HepG2 (cell line): ENCODE data around the gene GGA3. TPM values are rescaled to one million over a fixed set of nuclear protein-coding genes. Genes with fewer than 3 reads are reported as not detected.

Experiments
- ARNT ChIP-seq: fragments of 450-650 bp; IDR thresholded peaks from 2 replicates; pipeline ENCODE4 v1.6.1; 2017
- BHLHE40 ChIP-seq: IDR thresholded peaks from 2 replicates; pipeline ENCODE4 v1.6.1; 2011; ENCODE audit warnings: low read length, improper control_type of control experiment
- CBFB ChIP-seq: sonication (generic); formaldehyde crosslinking; IDR thresholded peaks from 2 replicates; pipeline ENCODE4 v1.4.0; 2020; ENCODE audit warnings: missing genetic modification reagents
- ELF4 ChIP-seq: sonication (generic); formaldehyde crosslinking; IDR thresholded peaks from 2 replicates; pipeline ENCODE4 v1.5.0; 2020; ENCODE audit warnings: missing genetic modification reagents, mild to moderate bottlenecking, moderate library complexity, borderline replicate concordance
- FOXC1 ChIP-seq: sonication (generic); formaldehyde crosslinking; IDR thresholded peaks from 2 replicates; pipeline ENCODE4 v1.8.0; 2022; ENCODE audit warnings: mild to moderate bottlenecking, missing genetic modification reagents, borderline replicate concordance
- KLF16 ChIP-seq, 2 experiments: sonication (generic) in 1 of 2; formaldehyde crosslinking in 1 of 2; IDR thresholded peaks; 2 replicates each; pipeline versions ENCODE4 v1.6.1 to v1.8.0; 2016 to 2023; ENCODE audit warnings: missing genetic modification reagents in 2 of 2, missing compliant biosample characterization in 1 of 2
- NR2F6 ChIP-seq, 2 experiments: IDR thresholded peaks; 2 replicates each; pipeline ENCODE4 v1.6.1; 2016; ENCODE audit warnings: antibody characterized with exemption in 1 of 2, mild to moderate bottlenecking in 1 of 2
- RARA ChIP-seq: IDR thresholded peaks from 2 replicates; pipeline ENCODE4 v1.6.1; 2016; ENCODE audit warnings: missing genetic modification reagents, missing compliant biosample characterization
- RARG ChIP-seq: sonication (generic); formaldehyde crosslinking; IDR thresholded peaks from 2 replicates; pipeline ENCODE4 v1.4.0; 2020; ENCODE audit warnings: low read depth, mild to moderate bottlenecking, missing genetic modification reagents
- REL ChIP-seq: sonication (generic); formaldehyde crosslinking; conservative IDR thresholded peaks from 2 replicates; pipeline ENCODE4 v1.8.0; 2022; ENCODE audit warnings: mild to moderate bottlenecking, missing genetic modification reagents, moderate library complexity
- SIX1 ChIP-seq: sonication (generic); formaldehyde crosslinking; IDR thresholded peaks from 2 replicates; pipeline ENCODE4 v1.4.0; 2020; ENCODE audit warnings: missing genetic modification reagents, borderline replicate concordance
- TARDBP ChIP-seq: sonication (generic); formaldehyde crosslinking; IDR thresholded peaks from 2 replicates; pipeline ENCODE4 v1.8.0; 2022; ENCODE audit warnings: mild to moderate bottlenecking, missing genetic modification reagents
- THAP7 ChIP-seq: sonication (generic); formaldehyde crosslinking; IDR thresholded peaks from 2 replicates; pipeline ENCODE4 v1.8.1; 2023; ENCODE audit warnings: mild to moderate bottlenecking, missing genetic modification reagents
- ZBTB7A ChIP-seq: sonication (generic); formaldehyde crosslinking; IDR thresholded peaks from 2 replicates; pipeline ENCODE4 v1.8.0; 2022; ENCODE audit warnings: mild to moderate bottlenecking, missing genetic modification reagents
- ZFP37 ChIP-seq: sonication (generic); formaldehyde crosslinking; IDR thresholded peaks from 2 replicates; pipeline ENCODE4 v1.4.0; 2020; ENCODE audit warnings: missing genetic modification reagents, borderline replicate concordance
- ZNF143 ChIP-seq: sonication (generic); formaldehyde crosslinking; IDR thresholded peaks from 2 replicates; pipeline ENCODE4 v1.4.0; 2020; ENCODE audit warnings: missing genetic modification reagents
- ZNF207 ChIP-seq: fragments of 450-650 bp; IDR thresholded peaks from 2 replicates; pipeline ENCODE4 v1.6.1; 2016; ENCODE audit warnings: antibody characterized with exemption, borderline replicate concordance
- ZNF687 ChIP-seq: sonication (generic); formaldehyde crosslinking; IDR thresholded peaks from 2 replicates; pipeline ENCODE4 v1.5.1; 2020; ENCODE audit warnings: mild to moderate bottlenecking, missing genetic modification reagents, moderate library complexity
- ZNF746 ChIP-seq: sonication (generic); formaldehyde crosslinking; IDR thresholded peaks from 2 replicates; pipeline ENCODE4 v1.8.0; 2022; ENCODE audit warnings: mild to moderate bottlenecking, missing genetic modification reagents
- ZNF777 ChIP-seq: sonication (generic); formaldehyde crosslinking; IDR thresholded peaks from 2 replicates; pipeline ENCODE4 v1.4.0; 2020; ENCODE audit warnings: missing genetic modification reagents
- ZNF816 ChIP-seq: sonication (generic); formaldehyde crosslinking; IDR thresholded peaks from 2 replicates; pipeline ENCODE4 v1.8.0; 2022; ENCODE audit warnings: missing genetic modification reagents, mild to moderate bottlenecking, borderline replicate concordance
- polyA plus RNA-seq, 8 experiments: library from polyadenylated mRNA; depleted of rRNA in 3 of 8; stranded (reverse) in 7 of 8; unstranded in 1 of 8; fragments of >200 nt; fragmentation: Illumina TruSeq in 4 of 8; extraction: Trizol in 4 of 8; gene quantifications; 2 replicates each; pipeline versions ENCODE4 v1.2.1 to v1.2.3, GENCODE V29; 2011 to 2016; ENCODE audit warnings: low read depth in 4 of 8, missing spikeins in 1 of 8, mixed read lengths in 1 of 8; ENCODE audit not compliant: insufficient read depth in 1 of 8
- total RNA-seq, 5 experiments: library from RNA; depleted of rRNA; stranded (reverse); fragments of >200 nt; fragmentation: Illumina TruSeq; extraction: Trizol; gene quantifications; 2 replicates each; pipeline ENCODE4 v1.2.3, GENCODE V29; 2016; ENCODE audit warnings: low read depth in 1 of 5
- TF ChIP-seq, protein P1 (sequence below): sonication (generic); formaldehyde crosslinking; IDR thresholded peaks from 2 replicates; pipeline ENCODE4 v1.9.0; 2022; ENCODE audit warnings: low read depth, missing genetic modification reagents
- TF ChIP-seq, protein P2 (sequence below): sonication (generic); formaldehyde crosslinking; IDR thresholded peaks from 2 replicates; pipeline ENCODE4 v1.5.0; 2020; ENCODE audit warnings: missing genetic modification reagents

The GGA3 gene
- total and polyA plus RNA-seq, 2 of the 13 experiments (the other 11 are each of a cell fraction or from before 2014, with no cell fraction given) = 28.4 to 43.7 TPM

DNA sequence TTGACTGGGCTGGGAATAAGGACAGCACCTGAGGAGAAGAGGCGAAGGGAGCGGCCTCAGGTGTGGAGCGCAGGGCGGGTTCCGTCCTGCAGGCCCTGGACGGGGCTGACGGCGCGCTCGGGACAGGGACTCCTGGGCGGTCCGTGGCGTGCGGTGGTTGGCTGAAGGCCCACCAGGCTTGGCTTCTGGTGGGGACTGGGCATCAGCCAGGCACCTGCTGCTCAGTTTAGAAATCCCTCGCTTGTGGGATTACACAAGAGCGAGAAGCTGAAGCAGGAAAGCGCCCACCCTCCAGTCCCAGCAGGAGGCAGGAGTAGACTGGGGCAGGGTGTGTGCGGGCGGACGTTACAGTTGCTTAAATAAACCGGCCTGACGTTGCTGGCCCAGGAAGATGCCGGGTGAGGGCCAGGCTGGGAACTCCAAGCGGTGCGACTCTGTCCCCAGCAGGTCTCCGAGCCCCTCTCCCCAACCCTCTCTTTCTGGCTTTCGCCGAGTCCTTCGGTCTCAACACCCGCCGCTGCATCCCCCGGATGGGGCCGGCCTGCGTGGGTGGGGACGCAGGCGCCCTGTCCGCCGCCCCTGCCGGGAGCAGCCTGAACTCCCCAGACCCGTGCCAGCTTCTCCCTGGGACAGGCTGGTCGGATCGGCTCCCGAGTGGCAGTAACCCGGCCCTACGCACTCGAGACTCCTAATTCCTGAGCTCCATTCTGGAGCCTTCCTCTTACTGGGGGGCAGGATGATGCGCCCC is 9.0 kb upstream of the GGA3 start (continued):
- TF ChIP-seq, protein P1, sequence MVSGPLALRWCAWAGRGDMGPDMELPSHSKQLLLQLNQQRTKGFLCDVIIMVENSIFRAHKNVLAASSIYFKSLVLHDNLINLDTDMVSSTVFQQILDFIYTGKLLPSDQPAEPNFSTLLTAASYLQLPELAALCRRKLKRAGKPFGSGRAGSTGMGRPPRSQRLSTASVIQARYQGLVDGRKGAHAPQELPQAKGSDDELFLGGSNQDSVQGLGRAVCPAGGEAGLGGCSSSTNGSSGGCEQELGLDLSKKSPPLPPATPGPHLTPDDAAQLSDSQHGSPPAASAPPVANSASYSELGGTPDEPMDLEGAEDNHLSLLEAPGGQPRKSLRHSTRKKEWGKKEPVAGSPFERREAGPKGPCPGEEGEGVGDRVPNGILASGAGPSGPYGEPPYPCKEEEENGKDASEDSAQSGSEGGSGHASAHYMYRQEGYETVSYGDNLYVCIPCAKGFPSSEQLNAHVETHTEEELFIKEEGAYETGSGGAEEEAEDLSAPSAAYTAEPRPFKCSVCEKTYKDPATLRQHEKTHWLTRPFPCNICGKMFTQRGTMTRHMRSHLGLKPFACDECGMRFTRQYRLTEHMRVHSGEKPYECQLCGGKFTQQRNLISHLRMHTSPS (CRISPR knock-in tag) = no peak; the same call in 1 of the 2 replicates
- TF ChIP-seq BHLHE40 (peak; percentile 4; the same call in 1 of the 2 replicates), THAP7 (CRISPR knock-in tag) (peak; percentile 82; the same call in 1 of the 2 replicates), RARG (CRISPR knock-in tag) (0 out of 2 replicates have a peak, but pooled peaks have one; percentile 54), ZNF816 (CRISPR knock-in tag) (0 out of 2 replicates have a peak, but pooled peaks have one; percentile 36), KLF16 (CRISPR knock-in tag; IDR thresholded peaks at IDR 0.05) (peak in 1 of 2 experiments; percentile 49; a peak in 1 of 4 replicates), ARNT (no peak), ZFP37 (CRISPR knock-in tag) (no peak), ELF4 (CRISPR knock-in tag) (no peak), ZNF746 (peak; percentile 13; the same call in 1 of the 2 replicates), TARDBP (peak; percentile 31; the same call in 1 of the 2 replicates), RARA (CRISPR knock-in tag) (peak; percentile 5; the same call in 1 of the 2 replicates), REL (no peak; the same call in 1 of the 2 replicates), ZNF207 (no peak), SIX1 (CRISPR knock-in tag) (no peak), ZBTB7A (peak; percentile 23; the same call in 1 of the 2 replicates), NR2F6 (IDR thresholded peaks at IDR 0.05) (no peak), NR2F6 (CRISPR knock-in tag; IDR thresholded peaks at IDR 0.05) (no peak), ZNF143 (peak; percentile 32; the same call in 1 of the 2 replicates), ZNF687 (CRISPR knock-in tag) (peak; percentile 75), FOXC1 (peak; percentile 21), CBFB (CRISPR knock-in tag) (no peak; the same call in 1 of the 2 replicates), ZNF777 (CRISPR knock-in tag) (peak; percentile 89)
- TF ChIP-seq, protein P2, sequence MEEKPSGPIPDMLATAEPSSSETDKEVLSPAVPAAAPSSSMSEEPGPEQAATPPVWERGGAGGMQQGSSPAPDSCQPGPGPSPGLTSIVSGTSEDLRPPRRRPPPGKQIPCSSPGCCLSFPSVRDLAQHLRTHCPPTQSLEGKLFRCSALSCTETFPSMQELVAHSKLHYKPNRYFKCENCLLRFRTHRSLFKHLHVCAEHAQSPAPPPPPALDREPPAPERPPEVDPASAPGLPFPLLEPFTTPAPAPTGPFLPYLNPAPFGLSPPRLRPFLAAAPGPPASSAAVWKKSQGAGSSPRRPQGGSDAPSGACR = peak; percentile 73; the same call in 1 of the 2 replicates
